Liver (tissue), 9 donors: Measurements from ENCODE around the gene KLF16. TPM values are rescaled to one million over a fixed set of nuclear protein-coding genes. Genes with fewer than 3 reads are reported as not detected.

Source experiments
- DNase-seq: peaks from one replicate; pipeline ENCODE4 v3.0.0-alpha.2; 2017; ENCODE audit warnings: low spot score
- H3K27ac ChIP-seq, 2 donors: one replicate each; pipeline ENCODE4 v1.7.0; 2013; ENCODE audit warnings: inconsistent platforms in 2 of 2, low read length in 2 of 2, control low read depth in 1 of 2, low read depth in 1 of 2, mild to moderate bottlenecking in 1 of 2
- H3K27me3 ChIP-seq, 4 donors: one replicate each; pipeline versions ENCODE4 v1.6.1 to v1.7.0; 2013; ENCODE audit warnings: low read length in 3 of 4, inconsistent platforms in 1 of 4, mild to moderate bottlenecking in 1 of 4, moderate library complexity in 1 of 4; ENCODE audit not compliant: control insufficient read depth in 4 of 4, insufficient read depth in 4 of 4
- H3K36me3 ChIP-seq, 4 donors: one replicate each; pipeline versions ENCODE4 v1.6.1 to v1.7.0; 2013; ENCODE audit warnings: low read length in 3 of 4, mild to moderate bottlenecking in 3 of 4, low read depth in 1 of 4, moderate library complexity in 1 of 4; ENCODE audit not compliant: control insufficient read depth in 4 of 4, insufficient read depth in 3 of 4
- H3K4me1 ChIP-seq, 4 donors: one replicate each; pipeline versions ENCODE4 v1.6.1 to v1.7.0; 2013; ENCODE audit warnings: low read length in 3 of 4, mild to moderate bottlenecking in 3 of 4, moderate library complexity in 1 of 4; ENCODE audit not compliant: control insufficient read depth in 4 of 4, insufficient read depth in 4 of 4
- H3K4me3 ChIP-seq, 3 donors: one replicate each; pipeline versions ENCODE4 v1.6.1 to v1.7.0; 2013; ENCODE audit warnings: low read length in 3 of 3, control low read depth in 1 of 3, low read depth in 1 of 3, mild to moderate bottlenecking in 1 of 3
- H3K9ac ChIP-seq, 2 donors: one replicate each; pipeline ENCODE4 v1.7.0; 2013; ENCODE audit warnings: low read length in 2 of 2, mild to moderate bottlenecking in 2 of 2, moderate library complexity in 2 of 2, control low read depth in 1 of 2, low read depth in 1 of 2
- H3K9me3 ChIP-seq, 4 donors: one replicate each; pipeline versions ENCODE4 v1.6.1 to v1.7.0; 2013; ENCODE audit warnings: low read length in 3 of 4; ENCODE audit not compliant: control insufficient read depth in 4 of 4
- ATF3 ChIP-seq: IDR thresholded peaks from 2 replicates; pipeline ENCODE4 v1.6.1; 2016; ENCODE audit warnings: antibody characterized with exemption
- CTCF ChIP-seq: fragments of 150-350 bp; IDR thresholded peaks from 2 replicates; pipeline ENCODE4 v1.5.1; 2017; ENCODE audit warnings: improper control_type of control experiment, low read depth, low read length; ENCODE audit not compliant: missing input control
- EGR1 ChIP-seq, 2 donors: IDR thresholded peaks; 2 replicates each; pipeline ENCODE4 v1.6.1; 2016 to 2018; ENCODE audit warnings: antibody characterized with exemption in 2 of 2, low read depth in 2 of 2
- FOXA2 ChIP-seq: IDR thresholded peaks from 2 replicates; pipeline ENCODE4 v1.6.1; 2016; ENCODE audit warnings: antibody characterized with exemption
- GABPA ChIP-seq, 2 donors: IDR thresholded peaks in 1 of 2; conservative IDR thresholded peaks in 1 of 2; 2 replicates each; pipeline ENCODE4 v1.6.1; 2016; ENCODE audit warnings: antibody characterized with exemption in 2 of 2, mild to moderate bottlenecking in 1 of 2, moderate library complexity in 1 of 2
- HNF4A ChIP-seq, 2 donors: conservative IDR thresholded peaks; 2 replicates each; pipeline ENCODE4 v1.6.1; 2016; ENCODE audit warnings: antibody characterized with exemption in 2 of 2, mild to moderate bottlenecking in 2 of 2
- HNF4G ChIP-seq: IDR thresholded peaks from 2 replicates; pipeline ENCODE4 v1.6.1; 2016; ENCODE audit warnings: antibody characterized with exemption
- JUND ChIP-seq, 2 donors: IDR thresholded peaks; 2 replicates each; pipeline ENCODE4 v1.6.1; 2016; ENCODE audit warnings: antibody characterized with exemption in 2 of 2
- MAX ChIP-seq: IDR thresholded peaks from 2 replicates; pipeline ENCODE4 v1.6.1; 2016; ENCODE audit warnings: antibody characterized with exemption
- NR2F2 ChIP-seq: IDR thresholded peaks from 2 replicates; pipeline ENCODE4 v1.6.1; 2016; ENCODE audit warnings: antibody characterized with exemption
- RAD21 ChIP-seq, 2 donors: IDR thresholded peaks; 2 replicates each; pipeline ENCODE4 v1.6.1; 2016; ENCODE audit warnings: antibody characterized with exemption in 2 of 2, mild to moderate bottlenecking in 2 of 2
- REST ChIP-seq: IDR thresholded peaks from 2 replicates; pipeline ENCODE4 v1.6.1; 2016; ENCODE audit warnings: antibody characterized with exemption, mild to moderate bottlenecking
- RXRA ChIP-seq, 2 donors: IDR thresholded peaks; 2 replicates each; pipeline ENCODE4 v1.6.1; 2017 to 2018; ENCODE audit warnings: antibody characterized with exemption in 2 of 2, mild to moderate bottlenecking in 1 of 2
- SP1 ChIP-seq: IDR thresholded peaks from 2 replicates; pipeline ENCODE4 v1.6.1; 2018; ENCODE audit warnings: antibody characterized with exemption, mild to moderate bottlenecking
- TAF1 ChIP-seq: conservative IDR thresholded peaks from 2 replicates; pipeline ENCODE4 v1.6.1; 2016; ENCODE audit warnings: antibody characterized with exemption, mild to moderate bottlenecking
- YY1 ChIP-seq: IDR thresholded peaks from 2 replicates; pipeline ENCODE4 v1.6.1; 2016; ENCODE audit warnings: antibody characterized with exemption, mild to moderate bottlenecking
- ZBTB33 ChIP-seq: IDR thresholded peaks from 2 replicates; pipeline ENCODE4 v1.6.1; 2016; ENCODE audit warnings: antibody characterized with exemption
- WGBS: extraction: QIAGEN DNeasy Blood & Tissue Kit; methylation state at CpG from one replicate; pipeline ENCODE4 v1.1.7; 2013; 5-methylcytosine and 5-hydroxymethylcytosine counted together
- polyA plus RNA-seq, 2 donors: library from polyadenylated mRNA; stranded (reverse) in 1 of 2; unstranded in 1 of 2; fragments of 200-250 nt in 1 of 2; fragments of >200 nt in 1 of 2; fragmentation: Nextera tagmentation in 1 of 2; extraction: Ambion mirVana in 1 of 2; gene quantifications; one replicate each; pipeline versions ENCODE4 v1.2.1 to v1.2.3, GENCODE V29; 2013 to 2015
- total RNA-seq, 2 donors: library from RNA; depleted of rRNA; stranded (reverse); fragments of >200 nt; gene quantifications; one replicate each; pipeline ENCODE4 v1.2.3, GENCODE V29; 2014
- donor health status: healthy.
- donor health status: healthy.
- donor health status: healthy.
- donor health status: healthy.
- donor health status: healthy.

KLF16 gene
- total and polyA plus RNA-seq, 4 donors, result 1.2 to 14.8 (median 6.0) TPM

GRCh38 chr19:1849886-1850398 is 13.4 kb downstream of the KLF16 start:
- no peak overlapping the region for H3K9ac ChIP-seq
- H3K27me3 ChIP-seq, result no peaks in the 10 kb centered on the region
- no peak overlapping the region for H3K27ac ChIP-seq
- H3K36me3 ChIP-seq, result peaks cover 0 to 2% (median 0%) of the 10 kb centered on the region in 4 donors
- no peaks in the 10 kb centered on the region for H3K9me3 ChIP-seq
- H3K4me1 ChIP-seq, result peaks cover 18 to 40% (median 33%) of the 10 kb centered on the region in 4 donors
- WGBS, result 92% methylated on average over 10 of the region's 10 CpGs
- no peak overlapping the region for H3K4me3 ChIP-seq
- TF ChIP-seq HNF4A (conservative IDR thresholded peaks at IDR 0.05), result no peak
- TF ChIP-seq FOXA2, result no peak
- no peak for TF ChIP-seq HNF4G
- TF ChIP-seq JUND (IDR thresholded peaks at IDR 0.05), result no peak
- TF ChIP-seq ZBTB33, result no peak
- no peak for TF ChIP-seq GABPA (IDR thresholded peaks at IDR 0.05 in 1 of 2, conservative IDR thresholded peaks at IDR 0.05 in 1 of 2)
- TF ChIP-seq RAD21 (IDR thresholded peaks at IDR 0.05), result no peak
- no peak for TF ChIP-seq CTCF
- TF ChIP-seq TAF1, result no peak
- TF ChIP-seq YY1, result no peak
- no peak for DNase-seq

GRCh38 chr19:1849132-1849474 is 14.3 kb downstream of the KLF16 start:
- no peaks in the 10 kb centered on the region for H3K9me3 ChIP-seq
- peaks cover 13 to 48% (median 41%) of the 10 kb centered on the region in 4 donors for H3K4me1 ChIP-seq
- H3K36me3 ChIP-seq, result no peaks in the 10 kb centered on the region
- no peak overlapping the region for H3K4me3 ChIP-seq
- no peaks in the 10 kb centered on the region for H3K27me3 ChIP-seq
- WGBS, result 59% methylated on average over 5 of the region's 5 CpGs
- H3K9ac ChIP-seq, result no peak overlapping the region
- no peak for TF ChIP-seq RXRA (IDR thresholded peaks at IDR 0.05)
- TF ChIP-seq YY1, result no peak
- TF ChIP-seq MAX, result no peak
- TF ChIP-seq JUND (IDR thresholded peaks at IDR 0.05), result no peak
- no peak for TF ChIP-seq GABPA (IDR thresholded peaks at IDR 0.05 in 1 of 2, conservative IDR thresholded peaks at IDR 0.05 in 1 of 2)
- TF ChIP-seq ZBTB33, result no peak
- no peak for TF ChIP-seq ATF3
- TF ChIP-seq TAF1, result no peak
- TF ChIP-seq EGR1 (IDR thresholded peaks at IDR 0.05; ENCODE audit: low read depth in 2 of 2), result no peak
- TF ChIP-seq HNF4G, result no peak
- TF ChIP-seq SP1, result no peak
- no peak for TF ChIP-seq CTCF
- no peak for TF ChIP-seq REST
- no peak for TF ChIP-seq NR2F2
- no peak for TF ChIP-seq FOXA2
- DNase-seq, result no peak
- peak overlapping the region; percentile 99 to 100 for H3K27ac ChIP-seq
